ENCODE measurements around the gene BMF.

Gene BMF

GRCh38 chr15:40038275-40038637 is 70.4 kb downstream of the BMF start:
- Histone ChIP-seq H3K79me2 (ENCODE audit: control insufficient read depth, insufficient read depth, low read length, poor library complexity) (peaks cover 10% of the 10 kb centered on the region), H2BK12ac (ENCODE audit: low read length) (no peak overlapping the region), H3K4me3 (ENCODE audit: low read depth, low read length) (peak overlapping the region; percentile 91), H3K14ac (ENCODE audit: low read length) (peak overlapping the region; percentile 71), H3K36me3 (ENCODE audit: control insufficient read depth in 1 of 2, insufficient read depth in 2 of 2, low read length in 2 of 2) (peaks cover 7 to 16% of the 10 kb centered on the region in 2 experiments), H2AK5ac (ENCODE audit: low read length) (peak overlapping the region; percentile 3), H3K27me3 (ENCODE audit: insufficient read depth, low read length) (no peaks in the 10 kb centered on the region), H3K4me1 (ENCODE audit: control insufficient read depth in 1 of 2, insufficient read depth in 2 of 2, low read length in 2 of 2) (peaks cover 0 to 4% of the 10 kb centered on the region in 2 experiments), H2BK5ac (ENCODE audit: low read depth, low read length, poor library complexity) (peak overlapping the region; percentile 19), H4K8ac (ENCODE audit: low read depth, low read length) (peak overlapping the region; percentile 82), H3K9me3 (ENCODE audit: insufficient read depth, low read depth, low read length) (no peaks in the 10 kb centered on the region), H2AFZ (ENCODE audit: insufficient read depth, low read length, poor library complexity) (peak overlapping the region; percentile 50), H3K4ac (ENCODE audit: low read depth, low read length) (peak overlapping the region; percentile 17), H3K9ac (ENCODE audit: low read length) (peak overlapping the region; percentile 90), H4K91ac (ENCODE audit: low read depth, low read length) (peak overlapping the region; percentile 47), H3K79me1 (ENCODE audit: low read length) (peaks cover 8% of the 10 kb centered on the region), H3K23ac (ENCODE audit: low read length) (no peak overlapping the region), H3K27ac (ENCODE audit: low read depth, low read length) (peak overlapping the region; percentile 74), H4K12ac (ENCODE audit: low read depth, low read length) (peak overlapping the region; percentile 85), H2BK120ac (ENCODE audit: insufficient read depth, low read length, poor library complexity) (peak overlapping the region; percentile 70), H3K4me2 (ENCODE audit: low read length) (peak overlapping the region; percentile 84), H3K18ac (ENCODE audit: low read length) (peak overlapping the region; percentile 50)
- WGBS (ENCODE audit: extremely low coverage, insufficient coverage, insufficient read length), result no CpG with 5 or more reads among the region's 18 CpGs
- DNase-seq, result peak in 1 of 2 donors; percentile 47

All from trophoblast cell (in vitro differentiated cells and primary cell).